BE2C (cell line): Measurements from ENCODE around the gene RRP1B.
"Not testable (repeated sequence)": the region's sequence is repeated elsewhere in the genome, so short reads cannot be mapped to it uniquely, and the experiment has no call there.

Experiments
- DNase-seq: peaks from one replicate; pipeline ENCODE4 v3.0.0-alpha.2; 2020
- H3K27me3 ChIP-seq: fragments of 250-450 bp; sonication (Bioruptor Pico); 2 replicates; pipeline ENCODE4 v1.5.1; 2020; ENCODE audit warnings: mild to moderate bottlenecking
- H3K36me3 ChIP-seq: fragments of 250-450 bp; sonication (Bioruptor Pico); 2 replicates; pipeline ENCODE4 v1.5.1; 2020; ENCODE audit warnings: mild to moderate bottlenecking
- H3K4me1 ChIP-seq: fragments of 250-450 bp; sonication (Bioruptor Pico); 2 replicates; pipeline ENCODE4 v1.5.1; 2020
- H3K4me3 ChIP-seq: 2 replicates; pipeline ENCODE4 v1.5.1; 2011; ENCODE audit warnings: low read depth, low read length
- H3K9me3 ChIP-seq: fragments of 250-450 bp; sonication (Bioruptor Pico); 2 replicates; pipeline ENCODE4 v1.5.1; 2020
- CTCF ChIP-seq: IDR thresholded peaks from 2 replicates; pipeline ENCODE4 v1.5.1; 2012; ENCODE audit warnings: mild to moderate bottlenecking, low read depth, low read length

RRP1B gene

DNA sequence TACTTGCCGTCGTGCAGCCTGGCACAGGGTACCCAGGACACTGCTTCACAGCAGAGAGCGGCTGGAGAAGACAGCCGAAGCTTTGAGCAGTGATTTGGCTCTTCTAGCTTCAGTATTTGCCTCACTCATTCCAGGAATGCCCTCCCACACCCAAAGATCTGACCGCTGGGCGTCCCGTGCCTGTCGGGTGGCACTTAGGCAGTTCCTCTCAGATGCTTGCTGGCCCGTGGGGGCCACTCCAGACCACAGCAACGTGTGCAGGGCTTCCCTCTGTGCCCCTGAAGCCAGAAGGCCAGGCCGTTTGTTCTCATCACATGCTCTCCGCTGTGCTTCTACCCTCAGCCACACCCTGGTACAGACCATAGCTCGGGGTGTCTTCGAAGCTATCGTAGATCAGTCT lies 17.0 kb downstream of the RRP1B start:
- no peak for DNase-seq
- H3K27me3 ChIP-seq = no peaks in the 10 kb centered on the region
- H3K4me3 ChIP-seq = no peak overlapping the region
- H3K9me3 ChIP-seq = no peaks in the 10 kb centered on the region
- no peak for TF ChIP-seq CTCF
- peaks cover 87% of the 10 kb centered on the region for H3K36me3 ChIP-seq
- no peaks in the 10 kb centered on the region for H3K4me1 ChIP-seq

DNA sequence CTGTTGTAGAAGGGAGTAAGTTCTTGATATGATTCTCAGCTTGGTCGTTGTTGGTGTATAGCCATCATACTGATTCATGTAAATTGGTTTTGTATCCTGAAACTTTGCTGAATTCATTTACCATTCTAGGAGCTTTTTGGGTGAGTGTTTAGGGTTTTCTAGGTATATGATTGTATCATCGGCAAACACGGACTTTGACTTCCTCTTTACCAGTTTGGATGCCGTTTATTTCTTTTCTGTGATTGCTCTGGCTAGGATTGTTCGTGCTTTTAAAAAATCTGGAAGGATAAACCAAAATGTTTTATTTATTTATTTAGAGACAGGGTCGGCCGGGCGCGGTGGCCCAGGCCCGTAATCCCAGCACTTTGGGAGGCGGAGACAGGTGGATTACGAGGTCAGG lies 20.6 kb downstream of the RRP1B start:
- Histone ChIP-seq H3K36me3 (peaks cover 87% of the 10 kb centered on the region), H3K27me3 (no peaks in the 10 kb centered on the region), H3K4me3 (no peak overlapping the region), H3K4me1 (no peaks in the 10 kb centered on the region), H3K9me3 (no peaks in the 10 kb centered on the region)
- TF ChIP-seq CTCF = no peak
- DNase-seq = no peak

DNA sequence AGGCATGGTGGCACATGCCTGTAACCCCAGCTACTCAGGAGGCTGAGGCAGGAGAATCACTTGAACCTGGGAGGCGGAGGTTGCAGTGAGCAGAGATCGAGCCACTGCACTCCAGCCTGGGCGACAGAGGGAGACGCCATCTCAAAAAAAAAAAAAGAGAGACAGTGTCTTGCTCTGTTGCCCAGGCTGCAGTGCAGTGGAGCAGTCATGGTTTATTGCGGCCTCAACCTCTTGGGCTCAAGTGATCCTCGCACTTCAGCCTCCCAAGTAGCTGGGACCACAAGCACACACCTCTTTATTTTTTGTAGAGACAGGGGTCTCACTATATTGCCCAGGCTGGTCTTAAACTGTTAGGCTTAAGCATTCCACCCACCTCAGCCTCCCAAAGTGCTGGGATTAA lies 21.1 kb downstream of the RRP1B start:
- H3K4me1 ChIP-seq = not testable (repeated sequence)
- H3K36me3 ChIP-seq = peaks cover 87% of the 10 kb centered on the region

GRCh38 chr21:43681650-43682049 lies 22.3 kb downstream of the RRP1B start:
- peaks cover 89% of the 10 kb centered on the region for H3K36me3 ChIP-seq
- DNase-seq = no peak
- no peaks in the 10 kb centered on the region for H3K9me3 ChIP-seq
- TF ChIP-seq CTCF = no peak
- H3K27me3 ChIP-seq = no peaks in the 10 kb centered on the region
- H3K4me1 ChIP-seq = no peaks in the 10 kb centered on the region
- H3K4me3 ChIP-seq = no peak overlapping the region

More for the DNA sequence above, 21.1 kb downstream of the RRP1B start:
- H3K9me3 ChIP-seq, H3K27me3 ChIP-seq, DNase-seq, H3K4me3 ChIP-seq: not testable (repeated sequence)

DNA sequence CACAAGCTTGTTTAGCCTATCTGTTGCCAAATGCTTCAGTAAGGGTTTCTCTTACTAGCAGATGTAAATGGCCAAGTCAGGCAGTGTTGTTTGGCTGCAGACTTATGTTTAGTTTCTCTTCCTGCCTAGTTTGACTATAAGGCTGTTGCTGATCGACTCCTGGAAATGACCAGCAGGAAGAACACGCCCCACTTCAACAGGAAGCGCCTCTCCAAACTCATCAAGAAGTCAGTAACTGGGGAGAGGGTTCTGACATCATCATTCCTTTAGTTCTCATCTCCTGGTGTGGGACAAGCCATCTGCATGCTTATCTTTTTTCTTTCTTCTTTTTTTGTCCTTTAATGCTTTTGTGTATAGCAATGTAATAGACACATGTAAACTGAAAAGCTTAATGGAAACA lies 25.1 kb downstream of the RRP1B start:
- H3K4me1 ChIP-seq = no peaks in the 10 kb centered on the region
- H3K27me3 ChIP-seq = no peaks in the 10 kb centered on the region
- DNase-seq = no peak
- peaks cover 91% of the 10 kb centered on the region for H3K36me3 ChIP-seq
- H3K9me3 ChIP-seq = no peaks in the 10 kb centered on the region
- H3K4me3 ChIP-seq = no peak overlapping the region
- TF ChIP-seq CTCF = no peak

- no peak for DNase-seq
- Histone ChIP-seq H3K4me1 (no peaks in the 10 kb centered on the region), H3K36me3 (peaks cover 96% of the 10 kb centered on the region), H3K9me3 (no peaks in the 10 kb centered on the region), H3K27me3 (no peaks in the 10 kb centered on the region), H3K4me3 (no peak overlapping the region)
- TF ChIP-seq CTCF = no peak
Observed at GRCh38 chr21:43686811-43687565, 27.6 kb downstream of the RRP1B start.
